ENCODE data around the gene RAB5B.
"Not testable (repeated sequence)": the region's sequence is repeated elsewhere in the genome, so short reads cannot be mapped to it uniquely, and the experiment has no call there.

The RAB5B gene

GRCh38 chr12:55984861-55985260 lies 11.0 kb downstream of the RAB5B start:
- no peak for DNase-seq (ENCODE audit: low read depth)

GRCh38 chr12:55985341-55985740 lies 11.5 kb downstream of the RAB5B start:
- no peak for DNase-seq (ENCODE audit: low read depth)

GRCh38 chr12:55985976-55986375 lies 12.1 kb downstream of the RAB5B start:
- DNase-seq (ENCODE audit: low read depth) = not testable (repeated sequence)

GRCh38 chr12:55991110-55991509 lies 17.2 kb downstream of the RAB5B start:
- DNase-seq (ENCODE audit: low read depth) = no peak

- no peak for DNase-seq (ENCODE audit: low read depth)
These were observed 19.5 kb downstream of the RAB5B start for GRCh38 chr12:55993230-55993853.

GRCh38 chr12:55995366-55995765 lies 21.5 kb downstream of the RAB5B start:
- no peak for DNase-seq (ENCODE audit: low read depth)

- no peak for DNase-seq (ENCODE audit: low read depth)
These were observed 22.4 kb downstream of the RAB5B start for GRCh38 chr12:55996201-55996714.

GRCh38 chr12:55996715-55997534 lies 23.0 kb downstream of the RAB5B start, which contains the start of gene SUOX:
SUOX (plus strand) TSS chr12:55997276; CDS start chr12:56002222, 4,946 bp downstream.
- DNase-seq (ENCODE audit: low read depth) = no peak

GRCh38 chr12:55997535-55997859 lies 23.6 kb downstream of the RAB5B start:
- DNase-seq (ENCODE audit: low read depth) = no peak

GRCh38 chr12:55999522-55999921 lies 25.6 kb downstream of the RAB5B start:
- DNase-seq (ENCODE audit: low read depth) = not testable (repeated sequence)

GRCh38 chr12:55999999-56000540 lies 26.2 kb downstream of the RAB5B start:
- DNase-seq (ENCODE audit: low read depth) = not testable (repeated sequence)

GRCh38 chr12:56001487-56002100 lies 27.7 kb downstream of the RAB5B start:
- DNase-seq (ENCODE audit: low read depth) = no peak

- not testable (repeated sequence) for DNase-seq (ENCODE audit: low read depth)
These were observed 29.5 kb downstream of the RAB5B start for GRCh38 chr12:56003376-56003775.

- DNase-seq (ENCODE audit: low read depth) = no peak
These were observed 30.3 kb downstream of the RAB5B start for GRCh38 chr12:56004211-56004610.

GRCh38 chr12:56007564-56008559 lies 34.0 kb downstream of the RAB5B start:
- DNase-seq (ENCODE audit: low read depth) = no peak

GRCh38 chr12:56010111-56010570 lies 36.3 kb downstream of the RAB5B start:
- DNase-seq (ENCODE audit: low read depth) = no peak

GRCh38 chr12:56011509-56012090 lies 37.7 kb downstream of the RAB5B start:
- DNase-seq (ENCODE audit: low read depth) = no peak

GRCh38 chr12:56013482-56013881 lies 39.6 kb downstream of the RAB5B start:
- no peak for DNase-seq (ENCODE audit: low read depth)

- no peak for DNase-seq (ENCODE audit: low read depth)
These were observed 40.3 kb downstream of the RAB5B start for GRCh38 chr12:56014205-56014604.

GRCh38 chr12:56017181-56017580 lies 43.3 kb downstream of the RAB5B start:
- DNase-seq (ENCODE audit: low read depth) = no peak

- no peak for DNase-seq (ENCODE audit: low read depth)
These were observed 44.5 kb downstream of the RAB5B start for GRCh38 chr12:56018356-56018755.

Measured in stimulated activated CD8-positive, alpha-beta memory T cell treated with anti-CD3 and anti-CD28 coated beads, Interleukin-15, amount 100 ng/mL, for 24 hours (primary cell).